ENCODE data around the gene CCDC186. TPM values are rescaled to one million over a fixed set of nuclear protein-coding genes. Genes with fewer than 3 reads are reported as not detected.

The CCDC186 gene
- polyA plus RNA-seq, 2 of the 4 experiments (the other 2 are of a cell fraction) = 7.4 to 13.4 TPM

GRCh38 chr10:114202812-114203211, 28.8 kb upstream of the CCDC186 start (continued):
- no peak for TF ChIP-seq BHLHE40 (IDR thresholded peaks at IDR 0.05; ENCODE audit: low read depth, low read length)

- no peak for ATAC-seq
- Histone ChIP-seq H3K4me3 (no peak overlapping the region), H3K9me3 (no peaks in the 10 kb centered on the region), H3K4me2 (no peak overlapping the region), H3K4me1 (no peaks in the 10 kb centered on the region), H3K27ac (no peak overlapping the region)
- WGBS (ENCODE audit: missing lambda C conversion rate) = 66% methylated on average over 4 of the region's 4 CpGs
- ChIA-PET POLR2A (no interaction called here), CTCF (no interaction called here)
- FAIRE-seq = no peak
- TF ChIP-seq MYC (IDR thresholded peaks at IDR 0.05; ENCODE audit: borderline replicate concordance, low read length) (no peak), RFX5 (IDR thresholded peaks at IDR 0.05) (no peak), NFE2L2 (conservative IDR thresholded peaks at IDR 0.05; ENCODE audit: low read length) (no peak), NPAS2 (CRISPR knock-in tag; IDR thresholded peaks at IDR 0.05; ENCODE audit: borderline replicate concordance) (no peak)
- DNase-seq (ENCODE audit: low read depth in 1 of 2, low spot score in 1 of 2) = no peak
These were observed 25.2 kb upstream of the CCDC186 start for GRCh38 chr10:114199239-114199638.

DNA sequence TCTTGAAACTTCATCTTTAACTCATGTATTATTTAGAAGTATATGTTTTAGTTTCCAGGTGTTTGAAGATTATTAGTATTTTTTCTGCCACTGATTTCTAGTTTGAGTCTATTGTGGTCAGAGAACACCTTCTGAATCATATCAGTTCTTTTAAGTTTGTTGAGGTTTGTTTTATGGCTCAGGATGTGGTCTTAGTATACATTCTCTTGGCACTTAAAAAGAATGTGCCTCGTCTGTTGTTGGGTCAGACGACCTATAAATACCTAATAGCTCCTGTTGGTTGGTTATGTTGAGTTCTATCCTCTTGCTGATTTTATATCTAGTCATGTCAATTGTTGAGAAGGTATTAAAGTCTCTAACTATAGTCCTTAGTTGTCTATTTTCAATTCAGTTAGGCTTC, 21.1 kb upstream of the CCDC186 start:
- Histone ChIP-seq H3K27ac (no peak overlapping the region), H3K4me3 (no peak overlapping the region), H3K4me1 (no peaks in the 10 kb centered on the region), H3K4me2 (no peak overlapping the region), H3K9me3 (no peaks in the 10 kb centered on the region)
- FAIRE-seq (no peak), DNase-seq (ENCODE audit: low read depth in 1 of 2, low spot score in 1 of 2) (no peak), ATAC-seq (no peak)
- TF ChIP-seq ELK1 (IDR thresholded peaks at IDR 0.05; ENCODE audit: low read depth, low read length) (no peak), NPAS2 (CRISPR knock-in tag; IDR thresholded peaks at IDR 0.05; ENCODE audit: borderline replicate concordance) (no peak), PHF8 (IDR thresholded peaks at IDR 0.05; ENCODE audit: borderline replicate concordance, low read depth) (no peak), RCOR1 (IDR thresholded peaks at IDR 0.05; ENCODE audit: low read depth, low read length) (no peak), GATA3 (IDR thresholded peaks at IDR 0.05; ENCODE audit: borderline replicate concordance) (no peak), ZC3H11A (IDR thresholded peaks at IDR 0.05) (no peak), ESRRA (IDR thresholded peaks at IDR 0.05; ENCODE audit: borderline replicate concordance, low read length) (no peak), NFE2L2 (conservative IDR thresholded peaks at IDR 0.05; ENCODE audit: low read length) (no peak), ZNF302 (CRISPR knock-in tag; IDR thresholded peaks at IDR 0.05) (no peak), ZFP36 (IDR thresholded peaks at IDR 0.05; ENCODE audit: borderline replicate concordance, partially characterized antibody) (no peak), EHF (CRISPR knock-in tag; IDR thresholded peaks at IDR 0.05) (no peak), PBX3 (IDR thresholded peaks at IDR 0.05) (no peak), TP53 (CRISPR knock-in tag; IDR thresholded peaks at IDR 0.05) (no peak), BHLHE40 (IDR thresholded peaks at IDR 0.05; ENCODE audit: low read depth, low read length) (no peak), CBX8 (IDR thresholded peaks at IDR 0.05) (no peak), EHMT2 (IDR thresholded peaks at IDR 0.05; ENCODE audit: low read depth) (no peak), FOXS1 (CRISPR knock-in tag; IDR thresholded peaks at IDR 0.05) (no peak)
- TF ChIP-seq, protein P1, sequence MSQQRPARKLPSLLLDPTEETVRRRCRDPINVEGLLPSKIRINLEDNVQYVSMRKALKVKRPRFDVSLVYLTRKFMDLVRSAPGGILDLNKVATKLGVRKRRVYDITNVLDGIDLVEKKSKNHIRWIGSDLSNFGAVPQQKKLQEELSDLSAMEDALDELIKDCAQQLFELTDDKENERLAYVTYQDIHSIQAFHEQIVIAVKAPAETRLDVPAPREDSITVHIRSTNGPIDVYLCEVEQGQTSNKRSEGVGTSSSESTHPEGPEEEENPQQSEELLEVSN (IDR thresholded peaks at IDR 0.05; ENCODE audit: borderline replicate concordance, low read depth) = no peak
- TF ChIP-seq, protein P2, sequence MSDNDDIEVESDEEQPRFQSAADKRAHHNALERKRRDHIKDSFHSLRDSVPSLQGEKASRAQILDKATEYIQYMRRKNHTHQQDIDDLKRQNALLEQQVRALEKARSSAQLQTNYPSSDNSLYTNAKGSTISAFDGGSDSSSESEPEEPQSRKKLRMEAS (IDR thresholded peaks at IDR 0.05) = no peak
- TF ChIP-seq, protein P3, sequence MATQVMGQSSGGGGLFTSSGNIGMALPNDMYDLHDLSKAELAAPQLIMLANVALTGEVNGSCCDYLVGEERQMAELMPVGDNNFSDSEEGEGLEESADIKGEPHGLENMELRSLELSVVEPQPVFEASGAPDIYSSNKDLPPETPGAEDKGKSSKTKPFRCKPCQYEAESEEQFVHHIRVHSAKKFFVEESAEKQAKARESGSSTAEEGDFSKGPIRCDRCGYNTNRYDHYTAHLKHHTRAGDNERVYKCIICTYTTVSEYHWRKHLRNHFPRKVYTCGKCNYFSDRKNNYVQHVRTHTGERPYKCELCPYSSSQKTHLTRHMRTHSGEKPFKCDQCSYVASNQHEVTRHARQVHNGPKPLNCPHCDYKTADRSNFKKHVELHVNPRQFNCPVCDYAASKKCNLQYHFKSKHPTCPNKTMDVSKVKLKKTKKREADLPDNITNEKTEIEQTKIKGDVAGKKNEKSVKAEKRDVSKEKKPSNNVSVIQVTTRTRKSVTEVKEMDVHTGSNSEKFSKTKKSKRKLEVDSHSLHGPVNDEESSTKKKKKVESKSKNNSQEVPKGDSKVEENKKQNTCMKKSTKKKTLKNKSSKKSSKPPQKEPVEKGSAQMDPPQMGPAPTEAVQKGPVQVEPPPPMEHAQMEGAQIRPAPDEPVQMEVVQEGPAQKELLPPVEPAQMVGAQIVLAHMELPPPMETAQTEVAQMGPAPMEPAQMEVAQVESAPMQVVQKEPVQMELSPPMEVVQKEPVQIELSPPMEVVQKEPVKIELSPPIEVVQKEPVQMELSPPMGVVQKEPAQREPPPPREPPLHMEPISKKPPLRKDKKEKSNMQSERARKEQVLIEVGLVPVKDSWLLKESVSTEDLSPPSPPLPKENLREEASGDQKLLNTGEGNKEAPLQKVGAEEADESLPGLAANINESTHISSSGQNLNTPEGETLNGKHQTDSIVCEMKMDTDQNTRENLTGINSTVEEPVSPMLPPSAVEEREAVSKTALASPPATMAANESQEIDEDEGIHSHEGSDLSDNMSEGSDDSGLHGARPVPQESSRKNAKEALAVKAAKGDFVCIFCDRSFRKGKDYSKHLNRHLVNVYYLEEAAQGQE (IDR thresholded peaks at IDR 0.05) = no peak
- ChIA-PET CTCF (no interaction called here), POLR2A (no interaction called here)
- 7% methylated on average over 2 of the region's 2 CpGs for WGBS (ENCODE audit: missing lambda C conversion rate)
